GM19467 (cell line): Measurements from ENCODE around the gene TMEM263.
A peak's percentile ranks its signal among the peaks of the same experiment; 100 is the strongest.
"Not testable (repeated sequence)": the region's sequence is repeated elsewhere in the genome, so short reads cannot be mapped to it uniquely, and the experiment has no call there.

Experiments
- ATAC-seq: cut with Tn5 transposase; IDR thresholded peaks from one replicate; pipeline ENCODE4 v1.9.1; 2021; ENCODE audit warnings: mild to moderate bottlenecking, moderate library complexity; ENCODE audit not compliant: unreplicated experiment

The TMEM263 gene

DNA sequence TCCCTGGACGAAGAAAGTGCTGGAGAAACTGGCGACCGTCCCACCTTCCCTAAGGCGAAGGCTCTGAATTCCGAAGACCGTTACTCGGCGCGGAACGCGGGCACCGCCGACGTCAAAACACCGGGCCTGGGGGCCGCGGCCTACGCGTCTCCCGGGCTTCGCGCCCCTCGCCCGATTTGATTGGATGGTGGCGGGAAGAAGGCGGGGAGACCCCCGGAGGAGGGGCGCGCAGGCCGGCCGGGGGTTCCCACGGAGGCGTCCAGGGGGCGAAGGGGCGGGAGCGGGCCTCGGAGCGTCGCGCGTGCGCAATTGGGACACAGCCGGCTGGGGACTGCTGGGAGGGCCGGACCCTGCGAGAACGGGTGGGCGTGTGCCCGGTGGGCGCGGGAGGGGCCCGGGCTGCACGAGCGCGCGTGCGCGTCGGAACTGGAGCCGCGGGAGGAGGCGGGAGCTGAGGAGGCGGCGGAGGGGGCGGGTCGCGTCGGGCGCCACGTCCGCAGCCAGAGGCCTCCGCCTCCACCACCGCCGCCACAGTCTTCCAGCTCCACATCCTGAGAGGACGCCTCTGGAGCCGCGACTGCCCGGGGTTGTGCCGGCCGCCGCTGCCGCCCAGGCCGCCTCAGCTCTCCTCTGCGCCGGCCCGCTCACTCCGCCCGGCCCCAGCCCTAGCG is at the start of gene TMEM263:
TSS of gene TMEM263 (plus strand) at position 531 of the 671 bp plus-strand sequence. CDS start 11,210 bp downstream, outside the sequence.
- peak; percentile 81 for ATAC-seq

DNA sequence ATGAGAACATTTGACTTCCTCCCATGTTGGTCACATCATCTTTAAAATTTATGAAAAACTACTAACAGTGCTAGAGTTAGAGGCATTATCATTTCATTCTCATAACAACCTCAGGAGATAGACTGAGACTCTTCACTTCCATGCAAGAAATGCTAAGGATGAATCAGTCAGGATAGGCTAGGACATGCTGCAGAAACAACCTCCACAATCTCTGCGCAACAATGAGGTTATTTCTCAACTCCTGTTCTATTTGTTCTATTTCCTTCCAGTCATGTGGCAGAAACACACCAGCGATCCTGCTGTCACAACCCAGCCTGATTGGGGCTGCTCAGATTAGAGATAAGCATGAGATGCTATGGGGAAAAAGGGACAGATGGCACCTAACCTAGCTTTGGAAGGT is 49.0 kb upstream of the TMEM263 start:
- no peak for ATAC-seq

DNA sequence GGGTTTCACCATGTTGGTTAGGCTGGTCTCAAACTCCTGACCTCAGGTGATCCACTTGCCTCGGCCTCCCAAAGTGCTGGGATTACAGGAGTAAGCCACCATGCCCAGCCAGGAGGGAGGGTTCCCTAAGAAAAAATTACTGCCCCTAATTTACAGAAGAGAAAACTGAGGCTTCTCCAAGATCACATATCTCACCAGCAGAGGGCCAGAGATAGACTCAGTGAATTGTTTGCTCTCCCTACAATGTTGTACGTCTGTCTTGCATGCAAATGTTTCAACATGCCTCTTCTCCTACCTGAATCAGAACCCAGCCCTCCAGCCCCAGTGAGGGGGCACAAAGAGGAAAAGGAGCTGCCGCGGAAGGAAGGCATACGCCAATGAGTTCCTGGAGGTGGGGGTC is 48.3 kb upstream of the TMEM263 start:
- no peak for ATAC-seq

DNA sequence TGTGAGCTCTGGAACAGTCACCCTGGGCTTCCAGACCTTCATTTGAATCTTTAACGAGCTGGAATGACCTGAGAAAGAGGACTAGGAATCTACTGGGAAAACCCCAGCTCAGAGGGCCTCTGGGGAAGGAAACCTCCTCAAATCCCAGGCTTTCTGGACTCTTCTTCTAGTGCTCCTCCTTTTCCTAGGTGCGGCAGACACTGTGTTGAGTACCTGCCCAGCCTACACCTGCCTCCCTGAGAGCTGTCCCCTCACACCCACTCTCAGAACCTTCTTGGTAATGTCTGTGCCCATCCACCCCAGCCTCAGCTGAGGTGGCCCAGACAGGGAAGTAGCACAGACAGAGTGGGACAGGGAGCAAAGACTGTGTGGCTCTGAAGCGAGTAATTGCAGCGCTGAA is 47.9 kb upstream of the TMEM263 start:
- ATAC-seq, result no peak

DNA sequence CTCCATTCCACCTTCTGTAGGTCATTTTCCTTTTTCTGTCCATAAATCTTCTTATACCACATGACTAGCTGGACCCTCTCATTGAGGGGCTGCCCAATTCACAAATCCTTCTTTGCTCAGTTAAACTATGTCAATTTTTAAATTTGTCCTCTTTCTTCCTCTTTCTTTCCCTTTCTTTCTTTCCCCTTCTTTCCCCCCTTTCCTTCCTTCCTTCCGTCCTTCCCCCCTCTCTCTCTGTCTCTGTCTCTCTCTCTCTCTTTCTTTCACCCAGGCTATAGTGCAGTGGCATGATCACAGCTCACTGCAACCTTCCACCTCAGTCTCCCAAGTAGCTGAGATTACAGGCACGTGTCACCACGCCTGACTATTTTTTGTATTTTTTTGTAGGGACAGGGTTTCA is 47.1 kb upstream of the TMEM263 start:
- no peak for ATAC-seq

DNA sequence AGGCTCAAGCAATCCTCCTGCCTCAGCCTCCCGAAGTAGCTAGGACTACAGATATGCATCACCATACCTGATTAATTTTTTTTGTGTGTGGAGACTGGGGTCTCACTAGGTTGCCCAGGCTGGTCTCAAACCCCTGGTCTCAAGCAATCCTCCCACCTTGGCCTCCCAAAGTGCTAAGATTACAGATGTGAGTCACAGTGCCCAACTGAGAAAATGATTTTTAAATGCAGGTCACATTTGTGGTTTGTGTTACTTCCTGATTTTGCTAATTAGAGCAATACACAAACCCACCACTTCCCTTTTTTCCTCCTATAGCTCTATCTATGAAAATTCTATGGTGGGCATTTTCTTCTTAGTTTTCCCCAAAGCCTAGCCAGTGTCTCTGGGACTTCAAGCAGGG is 45.5 kb upstream of the TMEM263 start:
- ATAC-seq, result no peak

DNA sequence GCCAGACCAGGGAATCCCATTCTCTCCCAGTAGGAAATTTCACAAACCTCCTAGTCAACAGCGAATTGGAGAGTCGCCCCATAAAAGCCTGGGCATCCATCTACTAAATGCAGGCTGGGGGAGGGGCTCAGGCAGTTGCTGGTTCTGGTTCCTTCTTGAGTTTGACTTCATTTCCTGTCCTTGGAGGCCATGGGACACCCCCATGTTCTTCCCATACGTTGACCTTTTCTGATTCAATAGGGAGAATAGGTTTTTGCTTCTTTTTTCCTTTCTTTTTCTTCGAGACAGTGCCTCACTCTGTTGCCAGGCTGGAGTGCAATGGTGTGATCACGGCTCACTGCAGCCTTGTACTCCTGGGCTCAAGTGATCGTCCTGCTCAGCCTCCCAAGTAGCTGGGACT is 44.1 kb upstream of the TMEM263 start:
- ATAC-seq, result no peak

DNA sequence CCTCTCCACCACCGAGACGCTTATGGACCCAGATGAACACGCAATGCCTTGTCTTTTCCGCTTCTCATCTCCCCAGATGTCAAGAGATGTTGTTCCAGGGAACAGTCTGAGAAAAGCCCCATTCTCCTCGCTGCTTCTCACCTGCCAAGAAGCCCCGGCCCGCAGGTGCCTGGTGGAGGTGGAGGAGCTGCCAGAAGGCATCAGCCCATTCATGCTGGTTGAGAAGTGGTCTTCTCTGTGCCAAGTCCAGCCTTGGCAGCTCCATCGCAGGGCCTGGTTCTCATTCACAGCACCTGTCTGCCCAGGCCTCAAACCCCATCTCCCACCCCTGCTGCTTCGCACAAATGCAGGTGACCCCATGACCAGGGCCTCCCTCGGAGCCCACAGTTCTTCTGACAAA is 42.3 kb upstream of the TMEM263 start:
- ATAC-seq, result no peak

DNA sequence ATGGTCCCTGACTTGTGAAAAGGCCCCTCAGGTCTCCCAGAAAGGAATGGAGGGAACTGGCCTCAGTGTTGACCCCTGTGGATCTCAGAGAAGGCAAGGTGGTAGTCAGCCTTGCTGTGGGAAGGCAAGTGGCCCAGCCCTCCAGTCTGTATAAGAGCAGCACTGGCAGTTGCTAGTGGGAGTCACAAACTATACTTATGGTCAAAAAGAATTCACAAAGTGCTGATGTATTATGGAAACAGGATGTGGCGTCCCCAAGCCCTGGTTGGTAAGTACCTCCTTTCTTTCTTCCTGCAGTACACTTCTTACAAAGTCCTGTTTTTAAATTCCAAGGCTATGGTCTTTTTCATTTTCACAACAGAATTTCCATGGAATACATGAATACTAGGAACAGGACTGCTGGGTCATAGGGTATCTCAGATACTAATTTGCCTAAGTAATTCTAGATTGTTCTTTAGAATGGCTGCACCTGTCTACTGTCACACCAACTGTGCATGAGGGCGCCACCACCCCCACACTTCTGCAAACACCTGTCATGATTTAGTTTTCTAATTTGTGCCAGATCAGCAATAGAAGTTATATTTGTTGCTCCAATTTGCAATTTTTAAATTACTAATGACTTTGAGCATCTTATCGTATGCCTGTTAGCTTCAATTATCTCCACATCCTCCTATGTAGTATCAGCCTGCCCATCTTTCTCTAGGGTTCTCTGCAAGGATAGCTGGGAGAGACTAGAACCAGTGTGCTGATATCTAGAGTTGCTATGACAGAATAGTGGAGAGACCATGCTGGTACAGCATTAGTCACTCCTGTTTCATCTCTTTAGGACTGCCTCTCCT is 40.7 kb upstream of the TMEM263 start:
- peak; percentile 67 for ATAC-seq

DNA sequence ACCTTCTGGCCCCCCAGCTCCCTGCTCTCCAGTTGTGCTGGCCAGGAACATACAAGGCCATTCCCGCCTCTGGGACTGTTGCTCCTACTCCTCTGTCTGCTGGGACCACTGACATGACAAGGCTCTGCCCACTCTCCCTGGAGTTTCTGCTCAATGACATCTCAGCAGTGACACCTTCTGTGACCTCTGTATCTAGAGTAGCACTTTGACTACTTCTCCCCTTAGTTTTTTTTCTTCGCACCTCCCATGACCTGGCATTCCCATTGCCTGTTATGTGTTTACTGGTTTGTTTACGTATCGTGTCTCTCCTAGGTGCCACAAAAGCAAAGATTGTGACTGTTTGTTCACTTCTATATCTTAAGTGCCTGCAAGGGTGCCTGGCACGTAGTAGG is 40.1 kb upstream of the TMEM263 start:
- ATAC-seq, result no peak

DNA sequence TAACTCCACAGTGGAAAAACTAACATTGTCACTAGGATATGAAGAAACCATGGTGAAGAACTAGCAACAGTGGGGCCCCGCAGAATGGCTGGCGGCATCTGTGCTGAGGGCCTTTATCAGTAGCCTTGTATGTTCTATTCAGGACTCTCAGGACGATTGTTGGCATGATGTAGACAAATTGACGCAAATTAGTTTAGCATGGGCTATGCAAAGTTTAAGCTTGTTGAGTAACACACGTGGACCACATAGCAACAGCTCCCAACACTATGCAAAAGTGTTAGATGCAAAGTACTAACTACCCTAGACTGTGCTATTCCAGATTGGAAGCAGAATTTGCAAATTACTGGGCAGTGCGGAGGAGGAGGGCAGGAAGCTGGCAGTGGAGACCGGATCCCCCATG is 38.2 kb upstream of the TMEM263 start:
- ATAC-seq, result no peak

DNA sequence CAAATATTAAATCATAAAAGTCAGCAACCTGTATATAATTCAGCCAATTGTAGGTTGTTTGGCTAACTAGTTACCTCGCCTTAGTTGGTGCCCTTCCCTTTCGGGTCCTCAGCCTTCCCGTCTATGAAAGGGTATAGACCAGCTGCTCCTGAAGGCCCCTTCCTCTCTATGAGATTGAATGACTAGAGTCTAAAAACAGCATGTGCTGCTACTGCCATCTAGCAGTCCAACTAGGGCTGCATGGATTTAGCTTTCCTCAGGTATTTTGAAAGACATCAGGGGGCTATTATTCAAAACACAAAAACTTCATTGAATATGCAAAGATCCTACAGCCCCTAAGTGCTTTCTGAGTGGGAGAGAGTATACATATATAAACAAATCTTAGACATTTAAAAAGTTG is 37.0 kb upstream of the TMEM263 start:
- ATAC-seq, result no peak

DNA sequence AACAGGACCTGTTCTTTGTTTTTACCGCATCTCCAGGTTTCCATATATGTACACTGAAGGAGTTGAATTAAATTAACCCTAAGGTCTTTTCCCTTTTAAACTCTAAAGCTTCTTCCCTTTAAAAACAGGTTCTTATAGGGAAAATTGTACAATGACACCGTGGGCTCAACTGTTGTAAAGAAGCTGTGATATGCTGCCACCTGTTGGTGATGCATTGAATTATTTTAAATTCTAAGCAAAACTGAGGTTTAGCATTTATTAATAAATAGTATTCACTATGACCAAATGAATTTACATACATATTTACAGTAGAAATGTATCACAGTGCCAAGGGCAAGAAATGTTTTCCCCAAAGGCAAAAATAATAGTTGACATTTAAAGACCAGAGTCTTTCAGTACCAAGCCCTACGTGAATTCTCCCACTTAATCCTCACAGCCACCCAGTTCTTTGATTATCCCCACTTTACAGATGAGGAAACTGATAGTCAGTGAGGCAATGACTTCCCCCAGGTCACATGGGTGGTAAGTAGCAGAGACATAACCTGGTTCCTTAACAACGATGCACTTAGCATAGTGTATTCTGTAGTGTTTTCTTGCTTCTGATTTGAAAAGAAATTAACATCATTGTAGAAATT is 35.7 kb upstream of the TMEM263 start:
- ATAC-seq, result no peak

DNA sequence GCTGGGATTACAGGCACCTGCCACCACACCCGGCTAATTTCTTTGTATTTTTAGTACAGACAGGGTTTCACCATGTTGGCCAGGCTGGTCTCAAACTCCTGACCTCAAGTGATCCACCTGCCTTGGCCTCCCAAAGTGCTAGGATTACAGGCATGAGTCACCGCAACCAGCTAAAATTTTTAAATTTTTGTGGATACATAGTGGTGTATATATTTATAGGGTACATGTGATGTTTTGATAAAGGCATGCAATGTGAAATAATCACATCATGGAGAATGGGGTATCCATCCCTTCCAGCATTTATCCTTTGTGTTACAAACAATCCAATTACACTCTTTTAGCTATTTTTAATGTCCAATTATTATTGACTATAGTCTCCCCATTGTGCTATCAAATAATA is 33.7 kb upstream of the TMEM263 start:
- not testable (repeated sequence) for ATAC-seq

DNA sequence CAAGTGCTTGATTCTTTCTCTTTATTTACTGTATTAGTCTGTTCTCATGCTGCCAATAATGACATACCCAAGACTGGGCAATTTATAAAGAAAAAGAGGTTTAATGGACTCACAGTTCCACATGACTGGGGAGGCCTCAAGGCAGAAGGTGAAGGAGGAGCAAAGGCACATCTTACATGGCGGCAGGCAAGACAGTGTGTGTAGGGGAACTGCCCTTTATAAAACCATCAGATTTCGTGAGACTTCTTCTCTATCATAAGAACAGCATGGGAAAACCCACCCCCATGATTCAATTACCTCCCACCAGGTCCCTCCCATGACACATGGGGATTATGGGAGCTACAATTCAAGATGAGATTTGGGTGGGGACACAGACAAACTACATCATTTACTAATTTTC is 32.1 kb upstream of the TMEM263 start:
- ATAC-seq, result not testable (repeated sequence)

DNA sequence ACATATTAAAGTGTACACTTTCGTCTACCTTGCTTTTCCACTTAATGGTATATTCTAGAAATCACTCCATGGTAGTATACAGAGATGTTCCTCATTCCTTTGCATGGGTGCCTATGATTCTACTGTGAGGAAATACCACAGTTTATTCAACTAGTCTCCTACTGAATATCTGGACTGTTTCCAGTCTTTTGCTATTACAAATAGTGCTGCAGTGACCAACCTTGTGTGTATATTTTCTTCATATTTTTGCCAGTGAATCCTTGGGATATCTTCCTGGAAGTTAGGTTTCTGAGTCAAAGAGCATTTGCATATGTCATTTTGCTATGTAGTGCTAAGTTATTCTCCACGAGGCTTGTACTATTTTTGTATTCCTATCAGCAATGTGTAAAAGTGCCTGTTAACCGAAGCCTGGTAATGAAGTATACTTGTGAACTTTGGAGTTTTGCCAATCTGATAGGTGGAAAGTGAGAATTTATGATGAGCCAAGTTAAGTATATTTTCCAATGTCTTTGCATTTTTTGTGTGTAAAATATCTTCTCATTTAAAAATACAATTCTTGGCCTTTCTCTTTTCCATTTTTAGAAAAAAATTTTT is 31.3 kb upstream of the TMEM263 start:
- no peak for ATAC-seq

DNA sequence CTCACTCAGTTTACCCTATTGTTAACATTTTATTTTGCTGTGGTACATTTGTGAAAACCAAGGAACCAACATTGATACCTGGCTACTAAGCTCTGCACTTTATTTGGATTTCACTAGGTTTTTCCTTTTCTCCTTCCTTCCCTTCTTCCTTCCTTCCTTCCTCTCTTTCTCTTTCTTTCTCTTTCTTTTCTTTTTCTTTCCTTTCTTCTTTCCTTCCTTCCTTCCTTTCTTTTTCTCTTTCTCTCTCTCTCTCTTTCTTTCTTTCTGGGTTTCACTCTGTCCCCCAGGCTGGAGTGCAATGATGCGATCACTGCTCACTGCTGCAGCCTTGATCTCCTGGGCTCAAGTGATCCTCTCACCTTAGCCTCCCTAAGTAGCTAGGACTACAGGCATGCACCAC is 29.1 kb upstream of the TMEM263 start:
- no peak for ATAC-seq

DNA sequence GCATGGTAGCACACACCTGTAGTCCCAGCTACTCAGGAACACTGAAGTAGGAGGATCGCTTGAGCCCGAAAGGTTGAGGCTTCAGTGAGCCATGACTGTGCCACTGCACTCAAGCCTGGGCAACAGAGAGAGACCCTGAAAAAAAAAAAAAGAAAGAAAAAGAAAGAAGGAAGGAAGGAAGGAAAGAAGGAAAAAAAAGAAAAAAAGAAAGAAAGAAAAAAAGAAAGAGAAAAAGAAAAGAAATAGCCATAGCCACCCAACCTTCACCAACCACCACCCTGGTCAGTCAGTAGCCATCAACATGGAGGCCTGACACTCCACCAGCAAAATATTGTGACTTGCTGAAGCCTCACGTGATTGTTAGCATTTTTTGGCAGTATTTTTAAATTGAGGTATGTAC is 21.4 kb upstream of the TMEM263 start:
- ATAC-seq, result no peak

DNA sequence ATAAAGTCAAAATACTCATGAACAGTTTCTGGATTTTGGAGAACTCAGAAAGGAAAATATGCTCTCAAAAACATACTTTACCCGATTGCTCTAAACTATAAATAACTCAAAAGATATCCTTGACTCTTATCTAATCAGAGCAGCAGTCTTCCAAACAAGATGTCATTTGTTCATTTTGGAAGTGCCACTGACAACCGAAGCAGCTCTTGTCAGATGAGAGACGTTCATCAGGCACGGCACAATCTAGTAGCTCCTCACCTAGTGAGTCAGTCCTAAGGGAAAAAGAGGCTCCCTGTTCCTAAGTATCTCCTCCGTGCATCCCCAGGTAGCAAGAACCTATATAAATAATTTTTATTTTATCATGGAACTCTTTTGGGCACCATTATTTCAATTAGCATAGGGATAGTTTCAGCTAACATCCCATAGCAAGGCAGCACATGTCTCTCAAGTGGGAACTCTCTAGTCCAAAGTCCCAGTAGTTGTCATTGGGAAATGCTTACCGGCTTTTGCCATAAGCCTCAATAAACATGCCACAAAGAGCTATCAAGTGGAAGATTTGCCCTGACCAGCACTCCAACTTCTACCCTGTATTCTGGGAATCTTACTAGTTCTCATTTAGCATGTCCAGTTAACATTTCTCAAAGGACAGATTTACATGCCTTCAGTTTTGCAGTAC is 14.1 kb upstream of the TMEM263 start:
- ATAC-seq, result no peak

DNA sequence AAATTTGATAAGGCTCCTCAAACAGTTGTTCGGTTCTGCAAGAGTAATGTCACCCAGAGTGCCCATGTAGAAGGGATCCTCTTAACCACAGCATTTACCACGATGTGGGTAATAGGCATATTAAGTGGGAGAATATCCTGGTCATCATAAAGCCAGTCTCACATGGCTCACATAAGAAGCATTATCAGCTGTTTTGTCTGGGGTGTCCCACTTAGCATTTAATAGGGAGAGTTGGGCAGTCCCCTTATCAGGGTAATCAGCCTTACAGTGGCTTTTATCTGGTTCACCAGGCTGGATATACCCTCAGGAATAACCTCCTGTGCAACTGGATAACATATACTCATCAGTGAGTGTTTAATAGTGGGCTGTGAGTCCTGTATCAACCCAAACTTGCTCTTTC is 12.9 kb upstream of the TMEM263 start:
- no peak for ATAC-seq

DNA sequence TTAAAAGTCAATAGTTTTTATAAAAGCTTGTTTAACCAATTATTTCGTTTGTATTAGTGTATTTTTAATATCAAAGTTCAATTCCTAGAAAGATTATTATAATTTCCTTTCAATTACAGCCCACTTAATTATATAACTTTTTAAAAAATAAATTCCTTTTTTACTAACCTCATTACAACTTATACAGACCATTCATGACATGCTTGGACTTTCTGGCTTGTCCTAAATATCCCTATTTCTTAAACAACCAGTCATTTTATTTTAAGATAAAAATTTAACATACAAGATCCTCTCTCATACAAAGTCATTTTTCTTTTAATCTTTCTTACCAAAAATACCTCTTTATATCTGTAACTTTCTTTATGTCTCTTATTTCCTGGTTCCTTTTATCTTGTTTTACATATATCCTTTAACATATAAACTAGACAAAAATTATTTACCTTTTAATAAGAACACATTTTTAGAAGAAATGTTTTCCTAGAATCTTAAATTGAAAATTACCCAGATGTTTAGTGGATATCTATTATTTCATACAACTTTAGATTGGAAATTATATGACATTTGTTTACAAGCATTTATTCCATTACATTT is 10.4 kb upstream of the TMEM263 start:
- no peak for ATAC-seq
